PC-9 (cell line): ENCODE measurements around the gene PNCK.
"Not testable (repeated sequence)": the region's sequence is repeated elsewhere in the genome, so short reads cannot be mapped to it uniquely, and the experiment has no call there.

Experiments used
- EZH2 ChIP-seq: fragments of 200-600 bp; sonication (generic); IDR thresholded peaks from 2 replicates; pipeline ENCODE4 v1.8.0; 2017; ENCODE audit warnings: antibody characterized with exemption, low read depth
- TF ChIP-seq, protein P1 (sequence below): fragments of 200-600 bp; sonication (generic); conservative IDR thresholded peaks from 2 replicates; pipeline ENCODE4 v1.6.1; 2017; ENCODE audit warnings: mixed run types, antibody characterized with exemption, mild to moderate bottlenecking, moderate library complexity

DNA sequence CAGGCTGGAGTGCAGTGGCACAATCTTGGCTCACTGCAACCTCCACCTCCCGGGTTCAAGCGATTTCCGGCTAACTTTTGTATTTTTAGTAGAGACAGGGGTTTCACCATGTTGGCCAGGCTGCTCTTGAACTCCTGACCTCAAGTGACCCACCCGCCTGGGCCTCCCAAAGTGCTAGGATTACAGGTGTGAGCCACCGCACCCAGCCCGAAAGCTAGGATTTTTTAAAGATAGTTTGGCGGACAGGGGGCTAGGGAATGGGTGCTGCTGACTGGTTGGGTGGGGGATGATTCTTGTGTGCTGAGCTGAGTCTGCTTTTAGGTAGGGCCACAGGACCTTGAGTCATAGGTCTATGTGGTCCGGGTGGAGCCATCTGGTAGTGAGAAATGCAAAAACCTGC, 9.9 kb upstream of the PNCK start:
- TF ChIP-seq EZH2: not testable (repeated sequence)
- TF ChIP-seq, protein P1, sequence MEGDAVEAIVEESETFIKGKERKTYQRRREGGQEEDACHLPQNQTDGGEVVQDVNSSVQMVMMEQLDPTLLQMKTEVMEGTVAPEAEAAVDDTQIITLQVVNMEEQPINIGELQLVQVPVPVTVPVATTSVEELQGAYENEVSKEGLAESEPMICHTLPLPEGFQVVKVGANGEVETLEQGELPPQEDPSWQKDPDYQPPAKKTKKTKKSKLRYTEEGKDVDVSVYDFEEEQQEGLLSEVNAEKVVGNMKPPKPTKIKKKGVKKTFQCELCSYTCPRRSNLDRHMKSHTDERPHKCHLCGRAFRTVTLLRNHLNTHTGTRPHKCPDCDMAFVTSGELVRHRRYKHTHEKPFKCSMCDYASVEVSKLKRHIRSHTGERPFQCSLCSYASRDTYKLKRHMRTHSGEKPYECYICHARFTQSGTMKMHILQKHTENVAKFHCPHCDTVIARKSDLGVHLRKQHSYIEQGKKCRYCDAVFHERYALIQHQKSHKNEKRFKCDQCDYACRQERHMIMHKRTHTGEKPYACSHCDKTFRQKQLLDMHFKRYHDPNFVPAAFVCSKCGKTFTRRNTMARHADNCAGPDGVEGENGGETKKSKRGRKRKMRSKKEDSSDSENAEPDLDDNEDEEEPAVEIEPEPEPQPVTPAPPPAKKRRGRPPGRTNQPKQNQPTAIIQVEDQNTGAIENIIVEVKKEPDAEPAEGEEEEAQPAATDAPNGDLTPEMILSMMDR: not testable (repeated sequence)
